ENCODE measurements around the gene OR5K2.

Gene OR5K2

GRCh38 chr3:98462901-98463300 is 34.6 kb upstream of the OR5K2 start, which contains the start of gene OR5K1:
Gene OR5K1, plus strand, starts transcription at chr3:98463201. Its CDS starts 6,376 bp downstream, at chr3:98469577.
- H3K4me3 ChIP-seq (ENCODE audit: control insufficient read depth, low read depth, low read length), result no peak within 1 kb of the TSS
- DNase-seq (ENCODE audit: low read depth), result no peak
- no peak for TF ChIP-seq CTCF (IDR thresholded peaks at IDR 0.05; ENCODE audit: control insufficient read depth, insufficient read depth, low read depth, low read length, missing control alignments)

- TF ChIP-seq CTCF (IDR thresholded peaks at IDR 0.05; ENCODE audit: control insufficient read depth, insufficient read depth, low read depth, low read length, missing control alignments), result no peak
- DNase-seq (ENCODE audit: low read depth), result no peak
- H3K4me3 ChIP-seq (ENCODE audit: control insufficient read depth, low read depth, low read length), result no peak overlapping the region
These were observed 14.6 kb upstream of the OR5K2 start for GRCh38 chr3:98482717-98483482.

GRCh38 chr3:98483626-98484025 is 13.9 kb upstream of the OR5K2 start:
- DNase-seq (ENCODE audit: low read depth), result no peak
- no peak for TF ChIP-seq CTCF (IDR thresholded peaks at IDR 0.05; ENCODE audit: control insufficient read depth, insufficient read depth, low read depth, low read length, missing control alignments)
- H3K4me3 ChIP-seq (ENCODE audit: control insufficient read depth, low read depth, low read length), result no peak overlapping the region

- no peak for DNase-seq (ENCODE audit: low read depth)
- H3K4me3 ChIP-seq (ENCODE audit: control insufficient read depth, low read depth, low read length), result no peak overlapping the region
- no peak for TF ChIP-seq CTCF (IDR thresholded peaks at IDR 0.05; ENCODE audit: control insufficient read depth, insufficient read depth, low read depth, low read length, missing control alignments)
These were observed 2.5 kb downstream of the OR5K2 start for GRCh38 chr3:98500019-98500418.

GRCh38 chr3:98501270-98501669 is 3.8 kb downstream of the OR5K2 start:
- no peak for DNase-seq (ENCODE audit: low read depth)
- H3K4me3 ChIP-seq (ENCODE audit: control insufficient read depth, low read depth, low read length), result no peak overlapping the region
- TF ChIP-seq CTCF (IDR thresholded peaks at IDR 0.05; ENCODE audit: control insufficient read depth, insufficient read depth, low read depth, low read length, missing control alignments), result no peak

GRCh38 chr3:98501863-98502576 is 4.5 kb downstream of the OR5K2 start:
- DNase-seq (ENCODE audit: low read depth), result no peak
- no peak overlapping the region for H3K4me3 ChIP-seq (ENCODE audit: control insufficient read depth, low read depth, low read length)
- TF ChIP-seq CTCF (IDR thresholded peaks at IDR 0.05; ENCODE audit: control insufficient read depth, insufficient read depth, low read depth, low read length, missing control alignments), result no peak

Data from AG09309 (cell line).